ENCODE data around the gene IRAK1.

GRCh38 chrX:154044091-154044490 is 24.4 kb upstream of the IRAK1 start:
- TF ChIP-seq CTCF (IDR thresholded peaks at IDR 0.05) (no peak), POLR2A (IDR thresholded peaks at IDR 0.05) (no peak)

Measured in heart left ventricle (tissue), 13 donors.